ENCODE data around the gene E2F3.

E2F3 gene

GRCh38 chr6:20401205-20402091 lies at the start of gene E2F3:
TSS of gene E2F3 (plus strand) at chr6:20401879. CDS start at chr6:20402233, 354 bp downstream.
- DNase-seq (ENCODE audit: low spot score) = peak; percentile 100

GRCh38 chr6:20352346-20352745 lies 49.3 kb upstream of the E2F3 start:
- no peak for DNase-seq (ENCODE audit: low spot score)

- no peak for DNase-seq (ENCODE audit: low spot score)
These were observed 48.5 kb upstream of the E2F3 start for GRCh38 chr6:20353134-20353533.

- DNase-seq (ENCODE audit: low spot score) = no peak
These were observed 47.3 kb upstream of the E2F3 start for GRCh38 chr6:20354366-20354765.

GRCh38 chr6:20360471-20361119 lies 41.1 kb upstream of the E2F3 start:
- no peak for DNase-seq (ENCODE audit: low spot score)

GRCh38 chr6:20362623-20363022 lies 39.1 kb upstream of the E2F3 start:
- no peak for DNase-seq (ENCODE audit: low spot score)

- no peak for DNase-seq (ENCODE audit: low spot score)
These were observed 37.4 kb upstream of the E2F3 start for GRCh38 chr6:20364327-20364726.

GRCh38 chr6:20365456-20365855 lies 36.2 kb upstream of the E2F3 start:
- no peak for DNase-seq (ENCODE audit: low spot score)

- DNase-seq (ENCODE audit: low spot score) = no peak
These were observed 35.4 kb upstream of the E2F3 start for GRCh38 chr6:20366082-20366830.

- no peak for DNase-seq (ENCODE audit: low spot score)
These were observed 33.8 kb upstream of the E2F3 start for GRCh38 chr6:20367743-20368485.

- DNase-seq (ENCODE audit: low spot score) = no peak
These were observed 31.3 kb upstream of the E2F3 start for GRCh38 chr6:20370393-20370792.

GRCh38 chr6:20370801-20371200 lies 30.9 kb upstream of the E2F3 start:
- DNase-seq (ENCODE audit: low spot score) = no peak

GRCh38 chr6:20375436-20375835 lies 26.2 kb upstream of the E2F3 start:
- no peak for DNase-seq (ENCODE audit: low spot score)

GRCh38 chr6:20377623-20378265 lies 23.9 kb upstream of the E2F3 start:
- peak; percentile 67 for DNase-seq (ENCODE audit: low spot score)

GRCh38 chr6:20379231-20379630 lies 22.4 kb upstream of the E2F3 start:
- peak; percentile 34 for DNase-seq (ENCODE audit: low spot score)

- no peak for DNase-seq (ENCODE audit: low spot score)
These were observed 15.5 kb upstream of the E2F3 start for GRCh38 chr6:20386218-20386617.

- no peak for DNase-seq (ENCODE audit: low spot score)
These were observed 12.6 kb upstream of the E2F3 start for GRCh38 chr6:20389066-20389465.

- DNase-seq (ENCODE audit: low spot score) = no peak
These were observed 8.4 kb upstream of the E2F3 start for GRCh38 chr6:20393297-20393696.

- DNase-seq (ENCODE audit: low spot score) = no peak
These were observed 2.2 kb upstream of the E2F3 start for GRCh38 chr6:20399518-20399917.

GRCh38 chr6:20400456-20401204 lies 1.0 kb upstream of the E2F3 start:
- peak; percentile 35 for DNase-seq (ENCODE audit: low spot score)

GRCh38 chr6:20402092-20402341 lies 338 bp downstream of the E2F3 start:
- DNase-seq (ENCODE audit: low spot score) = peak; percentile 6
